ENCODE measurements around the gene ZNF205.

The ZNF205 gene

DNA sequence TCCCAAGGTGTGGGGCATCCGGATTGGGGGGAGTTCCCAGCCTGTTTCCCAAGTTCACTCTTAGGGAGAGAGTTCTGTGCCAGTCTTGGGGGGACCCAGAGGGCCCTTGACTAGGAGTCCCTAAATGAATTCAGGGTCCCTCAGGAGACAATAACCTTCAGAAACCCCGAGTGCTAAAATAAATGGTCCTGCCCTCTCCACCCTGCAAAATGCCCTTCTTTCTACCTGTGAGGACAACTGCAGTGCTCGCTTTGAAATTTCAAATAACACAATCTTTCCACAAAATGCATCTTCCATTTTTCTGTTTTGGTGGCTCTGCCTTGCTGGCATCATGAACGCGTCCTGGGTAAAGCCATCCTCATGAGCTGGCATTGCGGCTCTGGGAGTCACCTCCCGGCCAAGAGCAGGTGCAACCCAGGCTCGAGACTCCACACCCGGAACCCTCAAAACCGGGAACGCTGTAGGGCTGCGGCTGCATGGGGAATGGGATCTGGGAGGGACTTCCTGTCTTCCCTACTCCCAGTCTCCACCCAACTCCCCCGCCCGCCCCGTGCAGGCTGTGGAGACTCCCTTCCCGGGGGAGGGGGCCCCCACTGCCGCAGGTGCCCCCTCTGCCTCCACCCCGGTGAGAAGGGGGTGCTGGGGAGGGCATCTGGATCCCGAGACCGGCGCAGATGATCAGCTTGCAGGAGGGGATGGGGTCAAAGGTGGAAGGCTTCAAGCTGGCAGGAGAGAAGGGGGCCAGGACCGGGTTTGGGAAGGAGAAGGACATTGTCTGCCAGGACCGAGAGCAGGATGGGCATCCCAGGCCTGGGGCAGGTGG lies at the start of gene ZNF205:
Gene ZNF205, plus strand, starts transcription at position 529 of the 823 bp plus-strand sequence. CDS start 845 bp downstream, outside the sequence.
- Histone ChIP-seq H3K4me3 (ENCODE audit: low read depth in 1 of 2, low read length in 1 of 2) (peak within 1 kb of the TSS in 1 of 2 experiments; percentile 9), H3K36me3 (no peaks in the 10 kb centered on the region), H3K27me3 (peaks cover 57% of the 10 kb centered on the region), H3K9me3 (no peaks in the 10 kb centered on the region), H3K27ac (no peak within 1 kb of the TSS), H3K4me1 (ENCODE audit: control insufficient read depth in 1 of 2, insufficient read depth in 1 of 2, low read depth in 1 of 2, low read length in 1 of 2) (peaks cover 7 to 17% of the 10 kb centered on the region in 2 experiments)
- TF ChIP-seq, protein P1, sequence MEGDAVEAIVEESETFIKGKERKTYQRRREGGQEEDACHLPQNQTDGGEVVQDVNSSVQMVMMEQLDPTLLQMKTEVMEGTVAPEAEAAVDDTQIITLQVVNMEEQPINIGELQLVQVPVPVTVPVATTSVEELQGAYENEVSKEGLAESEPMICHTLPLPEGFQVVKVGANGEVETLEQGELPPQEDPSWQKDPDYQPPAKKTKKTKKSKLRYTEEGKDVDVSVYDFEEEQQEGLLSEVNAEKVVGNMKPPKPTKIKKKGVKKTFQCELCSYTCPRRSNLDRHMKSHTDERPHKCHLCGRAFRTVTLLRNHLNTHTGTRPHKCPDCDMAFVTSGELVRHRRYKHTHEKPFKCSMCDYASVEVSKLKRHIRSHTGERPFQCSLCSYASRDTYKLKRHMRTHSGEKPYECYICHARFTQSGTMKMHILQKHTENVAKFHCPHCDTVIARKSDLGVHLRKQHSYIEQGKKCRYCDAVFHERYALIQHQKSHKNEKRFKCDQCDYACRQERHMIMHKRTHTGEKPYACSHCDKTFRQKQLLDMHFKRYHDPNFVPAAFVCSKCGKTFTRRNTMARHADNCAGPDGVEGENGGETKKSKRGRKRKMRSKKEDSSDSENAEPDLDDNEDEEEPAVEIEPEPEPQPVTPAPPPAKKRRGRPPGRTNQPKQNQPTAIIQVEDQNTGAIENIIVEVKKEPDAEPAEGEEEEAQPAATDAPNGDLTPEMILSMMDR (IDR thresholded peaks at IDR 0.05) = no peak

- no peak overlapping the region for H3K4me3 ChIP-seq (ENCODE audit: low read depth in 1 of 2, low read length in 1 of 2)
- no peak overlapping the region for H3K27ac ChIP-seq
- TF ChIP-seq, protein P1 (IDR thresholded peaks at IDR 0.05) = no peak
- H3K9me3 ChIP-seq = no peaks in the 10 kb centered on the region
- H3K4me1 ChIP-seq (ENCODE audit: control insufficient read depth in 1 of 2, insufficient read depth in 1 of 2, low read depth in 1 of 2, low read length in 1 of 2) = peaks cover 40 to 49% of the 10 kb centered on the region in 2 experiments
- no peaks in the 10 kb centered on the region for H3K27me3 ChIP-seq
- peaks cover 21% of the 10 kb centered on the region for H3K36me3 ChIP-seq
These were observed 48.6 kb upstream of the ZNF205 start for GRCh38 chr16:3063625-3064386.

DNA sequence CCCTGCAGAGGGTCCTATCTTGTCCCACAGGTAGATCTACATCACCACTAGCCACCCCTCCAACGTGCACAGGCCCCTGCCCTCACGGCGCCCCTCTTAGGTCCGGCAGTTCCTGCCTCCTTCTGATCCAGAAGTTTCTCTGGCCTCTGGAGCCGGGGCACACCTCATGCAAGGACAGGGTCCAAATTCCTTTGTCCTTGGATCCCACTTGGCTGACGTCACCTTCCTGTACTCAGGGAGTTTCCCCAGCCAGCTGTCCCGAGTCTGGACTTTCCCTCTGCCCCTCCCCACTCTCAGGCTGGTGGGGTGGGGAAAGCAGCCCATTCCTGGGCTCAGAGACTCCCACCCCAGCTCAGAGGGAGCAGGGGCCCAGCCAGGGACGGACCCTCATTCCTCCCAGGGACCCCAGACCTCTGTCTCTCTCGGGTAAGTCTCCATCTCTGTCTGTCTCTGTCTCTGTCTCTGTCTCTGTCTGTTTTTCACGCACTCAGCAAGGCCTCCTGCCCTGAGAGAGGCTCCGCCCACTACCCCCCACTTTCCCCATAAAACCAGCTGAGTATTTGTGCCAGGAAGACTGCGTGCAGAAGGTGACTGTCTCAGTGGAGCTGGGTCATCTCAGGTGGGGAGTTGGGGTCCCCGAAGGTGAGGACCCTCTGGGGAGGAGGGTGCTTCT lies 47.2 kb upstream of the ZNF205 start, which contains the start of gene IL32:
Gene IL32, plus strand, starts transcription at position 572 of the 673 bp plus-strand sequence. CDS start 172 bp downstream, outside the sequence.
- Histone ChIP-seq H3K4me3 (ENCODE audit: low read depth in 1 of 2, low read length in 1 of 2) (no peak within 1 kb of the TSS), H3K9me3 (no peaks in the 10 kb centered on the region), H3K27me3 (no peaks in the 10 kb centered on the region), H3K36me3 (peaks cover 7% of the 10 kb centered on the region), H3K4me1 (ENCODE audit: control insufficient read depth in 1 of 2, insufficient read depth in 1 of 2, low read depth in 1 of 2, low read length in 1 of 2) (peaks cover 40 to 45% of the 10 kb centered on the region in 2 experiments), H3K27ac (no peak within 1 kb of the TSS)
- TF ChIP-seq, protein P1 (IDR thresholded peaks at IDR 0.05) = no peak

DNA sequence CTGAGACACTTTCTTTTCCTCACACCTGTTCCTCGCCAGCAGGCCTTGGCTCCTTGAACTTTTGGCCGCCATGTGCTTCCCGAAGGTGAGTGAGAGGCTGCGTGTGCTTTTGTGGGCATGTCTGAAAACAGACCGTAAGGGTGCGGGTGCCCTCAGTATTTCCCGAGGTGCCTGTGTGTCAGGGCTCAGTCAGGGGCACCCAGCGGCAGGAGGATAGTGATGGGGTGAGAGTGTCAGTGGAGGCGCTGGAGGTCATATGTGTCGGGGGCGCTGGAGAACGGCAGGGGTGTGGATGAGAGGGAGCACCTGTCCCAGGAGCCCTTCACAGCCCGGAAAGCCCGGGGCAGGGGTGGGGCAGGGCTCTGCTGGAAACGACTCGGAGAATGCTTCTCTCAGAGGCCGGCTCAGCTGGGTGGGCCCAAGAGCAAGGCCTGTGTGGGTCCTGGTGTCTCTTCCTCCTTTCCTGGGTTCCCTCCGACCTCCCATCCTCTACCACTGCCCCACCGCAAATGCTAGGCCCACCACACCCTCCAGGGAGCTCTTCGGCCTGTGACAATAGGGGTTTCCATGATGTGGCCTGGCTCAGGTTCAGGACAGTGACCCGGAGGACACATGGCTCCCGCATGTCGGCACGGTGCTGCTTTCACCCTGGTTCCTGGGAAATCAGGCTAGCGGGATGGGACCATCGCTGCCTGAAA lies 46.5 kb upstream of the ZNF205 start:
- H3K27me3 ChIP-seq = no peaks in the 10 kb centered on the region

More for the DNA sequence above, 46.5 kb upstream of the ZNF205 start:
- TF ChIP-seq, protein P1 (IDR thresholded peaks at IDR 0.05) = no peak
- H3K9me3 ChIP-seq = no peaks in the 10 kb centered on the region
- H3K4me1 ChIP-seq (ENCODE audit: control insufficient read depth in 1 of 2, insufficient read depth in 1 of 2, low read depth in 1 of 2, low read length in 1 of 2) = peaks cover 40 to 45% of the 10 kb centered on the region in 2 experiments
- no peak overlapping the region for H3K27ac ChIP-seq
- peaks cover under 1% of the 10 kb centered on the region for H3K36me3 ChIP-seq
- H3K4me3 ChIP-seq (ENCODE audit: low read depth in 1 of 2, low read length in 1 of 2) = no peak overlapping the region

Data from neutrophil (primary cell).